ENCODE results near the gene LBHD2. TPM values are rescaled to one million over a fixed set of nuclear protein-coding genes. Genes with fewer than 3 reads are reported as not detected.
"Not testable (repeated sequence)": the region's sequence is repeated elsewhere in the genome, so short reads cannot be mapped to it uniquely, and the experiment has no call there.

The LBHD2 gene
- total RNA-seq (0.09 TPM), polyA plus RNA-seq (ENCODE audit: insufficient read depth in 1 of 8, insufficient read length in 8 of 8, low replicate concordance in 1 of 8) (not detected)
- long read RNA-seq, donor 1 = 0 reads
- long read RNA-seq, donor 2 = 0 reads
- long read RNA-seq, donor 3 = 0 reads
- long read RNA-seq, donor 4 = 0 reads
- long read RNA-seq, donor 5 = 0 reads
- long read RNA-seq, donor 6, partial matches to known transcripts = 0 of 1 reads
- long read RNA-seq, donor 6, other reads (novel, unspliced or antisense) = 0 of 1 reads
- long read RNA-seq, donor 7 = 0 reads
- long read RNA-seq, donor 8 = 0 reads
- long read RNA-seq, donor 9 = 0 reads
- long read RNA-seq, donor 10 = 0 reads
- long read RNA-seq, donor 11 = 0 reads

DNA sequence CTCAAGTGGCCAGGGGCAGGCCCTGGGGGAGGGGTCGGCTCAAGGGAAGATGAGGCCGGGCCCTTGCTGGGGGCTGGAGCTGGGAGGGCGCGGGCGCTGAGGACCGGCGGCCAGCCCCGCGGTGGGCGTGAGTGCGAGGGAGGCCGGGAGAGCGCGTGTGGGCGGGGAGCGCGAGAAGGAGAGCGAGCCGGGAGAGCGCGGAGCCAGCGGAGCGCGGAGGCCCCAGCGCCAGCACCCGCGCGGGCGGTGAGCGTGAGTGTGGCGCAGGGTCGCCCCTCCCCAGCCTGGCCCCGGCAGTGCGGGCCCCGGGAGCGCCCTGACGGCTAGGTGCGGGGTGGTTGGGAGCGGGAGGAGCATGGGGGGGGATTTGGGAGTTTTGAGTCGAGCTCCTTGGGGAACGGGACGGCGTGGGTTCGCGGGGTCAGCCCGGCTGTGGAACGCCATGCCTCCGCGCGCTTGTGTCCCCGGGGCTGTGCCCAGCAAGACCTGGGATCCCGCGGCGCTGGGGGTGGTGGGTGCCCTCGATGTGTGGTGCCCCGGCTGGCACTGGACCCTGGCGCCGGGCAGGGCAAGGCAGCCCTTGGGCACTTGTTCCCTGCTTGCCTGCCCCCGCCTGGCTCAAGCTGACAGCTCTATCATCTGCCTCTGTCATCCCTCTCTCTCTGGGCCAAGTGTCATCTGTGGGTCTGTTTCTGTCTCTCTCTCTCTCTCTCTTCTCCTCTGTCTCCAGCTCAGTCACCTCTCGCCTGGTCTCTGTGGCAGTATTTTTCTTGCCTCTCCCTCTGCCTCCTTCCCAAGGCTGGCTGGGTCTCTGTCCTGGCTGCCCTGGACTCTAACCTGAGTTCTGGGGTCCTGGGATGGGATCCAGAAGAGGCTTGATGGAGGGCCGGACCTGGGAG is at the start of gene LBHD2:
Gene LBHD2 (plus strand): TSS at position 190 of the 899 bp plus-strand sequence. CDS start 1,803 bp downstream, outside the sequence.
- H3K27ac ChIP-seq (ENCODE audit: low read length) = no peak within 1 kb of the TSS
- no peak within 1 kb of the TSS for H3K4me3 ChIP-seq (ENCODE audit: low read length)
- H3K9me3 ChIP-seq (replicated peaks; ENCODE audit: control insufficient read depth, low read depth, low read length) = no peaks in the 10 kb centered on the region
- H3K27me3 ChIP-seq (ENCODE audit: control insufficient read depth, insufficient read depth, low read length) = peaks cover 38% of the 10 kb centered on the region
- 16% methylated on average over 60 of the region's 61 CpGs for WGBS (ENCODE audit: insufficient coverage)
- no peak for DNase-seq
- peaks cover 5% of the 10 kb centered on the region for H3K4me1 ChIP-seq (ENCODE audit: control insufficient read depth, insufficient read depth, low read length)
- no peaks in the 10 kb centered on the region for H3K36me3 ChIP-seq (ENCODE audit: control insufficient read depth, insufficient read depth, low read length)

DNA sequence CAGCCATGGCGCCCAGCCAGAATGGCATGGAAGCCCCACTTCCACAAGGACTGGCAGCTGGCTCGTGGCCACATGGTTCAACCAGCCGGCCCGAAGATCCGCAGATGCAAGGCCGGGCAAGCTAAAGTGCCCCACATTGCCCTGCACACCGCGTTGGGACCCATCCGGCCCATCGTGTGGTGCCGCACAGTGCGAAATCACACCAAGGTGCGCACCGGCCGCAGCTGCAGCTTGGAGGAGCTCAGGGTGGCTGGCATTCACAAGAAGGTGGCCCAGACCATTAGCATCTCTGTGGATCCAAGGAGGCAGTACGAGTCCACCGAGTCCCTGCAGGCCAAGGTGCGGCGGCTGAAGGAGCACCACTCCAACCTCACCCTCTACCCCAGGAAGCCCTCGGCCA is 42.5 kb upstream of the LBHD2 start:
- DNase-seq = no peak
- Histone ChIP-seq H3K4me1 (ENCODE audit: control insufficient read depth, insufficient read depth, low read length) (peaks cover 2% of the 10 kb centered on the region), H3K9me3 (replicated peaks; ENCODE audit: control insufficient read depth, low read depth, low read length) (peaks cover 7% of the 10 kb centered on the region), H3K4me3 (ENCODE audit: low read length) (no peak overlapping the region), H3K27ac (ENCODE audit: low read length) (no peak overlapping the region), H3K36me3 (ENCODE audit: control insufficient read depth, insufficient read depth, low read length) (peaks cover 13% of the 10 kb centered on the region), H3K27me3 (ENCODE audit: control insufficient read depth, insufficient read depth, low read length) (no peaks in the 10 kb centered on the region)
- WGBS (ENCODE audit: insufficient coverage) = 94% methylated on average over 20 of the region's 20 CpGs

DNA sequence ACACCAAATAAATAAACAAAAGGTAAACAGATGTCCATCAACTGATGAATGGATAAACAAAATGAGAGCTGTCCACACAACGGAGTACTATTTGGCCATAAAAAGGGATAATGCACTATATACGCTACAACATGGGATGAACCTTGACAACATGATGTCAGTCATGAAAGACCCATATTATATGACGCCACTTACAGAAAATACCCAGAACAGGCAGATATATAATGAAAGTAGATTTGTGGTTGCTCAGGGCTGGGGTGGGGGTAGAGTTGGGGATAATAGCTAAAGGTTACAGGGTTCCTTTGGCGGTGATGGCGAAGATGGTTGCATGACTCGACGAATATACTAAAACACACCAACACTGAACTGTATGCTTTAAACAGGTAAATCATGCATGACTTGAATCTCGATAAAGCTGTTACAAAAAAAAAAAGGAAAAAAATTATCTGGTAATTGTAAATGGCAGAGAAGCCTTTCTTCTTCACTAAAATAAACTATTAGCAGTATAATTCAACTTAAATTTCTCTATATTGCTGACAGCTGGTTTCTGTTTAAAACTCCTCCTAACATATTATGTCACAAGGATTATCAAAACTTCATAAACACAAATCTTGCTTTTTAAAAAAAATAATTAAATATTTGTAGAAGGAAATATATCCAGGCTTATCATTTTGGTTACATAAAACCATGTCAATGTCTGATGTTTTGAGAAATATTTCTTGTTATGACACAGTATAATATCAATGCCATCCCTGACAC is 40.6 kb upstream of the LBHD2 start:
- no peak overlapping the region for H3K27ac ChIP-seq (ENCODE audit: low read length)
- H3K36me3 ChIP-seq (ENCODE audit: control insufficient read depth, insufficient read depth, low read length) = peaks cover 13% of the 10 kb centered on the region
- no peak for DNase-seq
- WGBS (ENCODE audit: insufficient coverage) = no CpG with 5 or more reads among the region's 8 CpGs
- H3K4me3 ChIP-seq (ENCODE audit: low read length) = no peak overlapping the region
- H3K27me3 ChIP-seq (ENCODE audit: control insufficient read depth, insufficient read depth, low read length) = no peaks in the 10 kb centered on the region
- H3K9me3 ChIP-seq (replicated peaks; ENCODE audit: control insufficient read depth, low read depth, low read length) = peaks cover 7% of the 10 kb centered on the region
- H3K4me1 ChIP-seq (ENCODE audit: control insufficient read depth, insufficient read depth, low read length) = peaks cover 2% of the 10 kb centered on the region

DNA sequence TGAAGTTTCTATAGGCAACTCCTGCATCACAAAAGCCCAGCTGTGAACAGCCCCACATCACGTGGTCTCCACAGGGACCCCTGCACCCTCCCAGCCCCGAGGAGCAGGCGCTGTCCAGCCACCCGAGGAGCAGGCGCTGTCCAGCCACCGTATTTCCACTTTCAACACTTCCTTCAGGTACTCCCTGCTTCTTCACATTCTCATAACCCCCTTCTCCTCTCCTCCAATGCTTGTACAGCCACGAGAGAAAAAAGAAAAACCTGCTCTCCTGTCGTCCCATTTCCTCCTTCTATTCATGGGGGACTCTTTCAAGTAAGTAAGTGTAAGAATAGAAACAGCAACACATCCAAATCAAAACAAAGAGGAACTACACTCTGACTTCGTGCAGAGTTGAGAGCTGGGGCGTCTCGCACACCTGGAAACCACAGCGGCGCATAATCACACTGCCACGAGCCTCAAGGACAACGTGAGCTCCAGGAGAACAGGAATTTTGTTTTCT is 38.6 kb upstream of the LBHD2 start:
- H3K4me3 ChIP-seq (ENCODE audit: low read length) = no peak overlapping the region
- peaks cover 2% of the 10 kb centered on the region for H3K4me1 ChIP-seq (ENCODE audit: control insufficient read depth, insufficient read depth, low read length)
- H3K9me3 ChIP-seq (replicated peaks; ENCODE audit: control insufficient read depth, low read depth, low read length) = peaks cover 7% of the 10 kb centered on the region
- no peak overlapping the region for H3K27ac ChIP-seq (ENCODE audit: low read length)
- peak; percentile 56 for DNase-seq
- H3K27me3 ChIP-seq (ENCODE audit: control insufficient read depth, insufficient read depth, low read length) = no peaks in the 10 kb centered on the region
- H3K36me3 ChIP-seq (ENCODE audit: control insufficient read depth, insufficient read depth, low read length) = peaks cover 13% of the 10 kb centered on the region
- 16% methylated on average over 13 of the region's 15 CpGs for WGBS (ENCODE audit: insufficient coverage)

DNA sequence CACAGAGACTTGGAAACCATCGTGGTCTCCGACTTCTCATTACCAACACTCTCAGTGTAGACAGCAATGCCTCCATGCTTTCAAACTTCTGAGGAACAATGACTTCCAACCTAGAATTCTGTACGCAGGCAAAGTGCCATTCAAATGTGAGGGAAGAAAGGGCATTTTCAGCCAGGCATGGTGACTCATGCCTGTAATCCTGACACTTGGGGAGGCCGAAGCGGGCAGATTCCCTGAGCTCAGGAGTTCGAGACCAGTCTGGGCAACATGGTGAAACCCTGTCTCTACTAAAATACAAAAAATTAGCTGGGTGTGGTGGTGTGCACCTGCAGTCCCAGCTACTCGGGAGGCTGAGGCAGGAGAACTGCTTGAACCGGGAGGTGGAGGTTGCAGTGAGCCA is 36.6 kb upstream of the LBHD2 start:
- not testable (repeated sequence) for H3K4me3 ChIP-seq (ENCODE audit: low read length); H3K27me3 ChIP-seq (ENCODE audit: control insufficient read depth, insufficient read depth, low read length); H3K27ac ChIP-seq (ENCODE audit: low read length); DNase-seq; H3K9me3 ChIP-seq (replicated peaks; ENCODE audit: control insufficient read depth, low read depth, low read length); H3K4me1 ChIP-seq (ENCODE audit: control insufficient read depth, insufficient read depth, low read length); H3K36me3 ChIP-seq (ENCODE audit: control insufficient read depth, insufficient read depth, low read length)
- 96% methylated on average over 3 of the region's 8 CpGs for WGBS (ENCODE audit: insufficient coverage)

DNA sequence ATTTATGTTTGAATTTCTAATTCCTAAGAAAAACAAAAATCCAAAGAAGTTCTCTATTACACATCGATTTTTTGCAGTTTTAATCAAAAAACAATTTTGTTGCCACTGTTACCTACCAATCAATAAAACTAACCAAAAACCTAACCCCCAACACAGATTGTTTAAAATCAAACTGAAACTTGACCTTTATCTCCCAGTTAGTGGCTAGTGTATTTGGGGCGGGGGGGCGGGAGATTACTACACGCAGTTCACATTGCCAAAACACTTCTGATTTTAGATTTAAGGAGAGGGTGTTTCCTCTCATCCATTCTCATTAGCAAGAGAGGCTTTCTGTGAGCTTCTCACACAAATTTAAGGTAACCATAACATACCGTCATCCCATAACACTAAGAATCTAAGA is 33.1 kb upstream of the LBHD2 start:
- H3K27ac ChIP-seq (ENCODE audit: low read length) = no peak overlapping the region
- no peak for DNase-seq
- H3K9me3 ChIP-seq (replicated peaks; ENCODE audit: control insufficient read depth, low read depth, low read length) = no peaks in the 10 kb centered on the region
- H3K36me3 ChIP-seq (ENCODE audit: control insufficient read depth, insufficient read depth, low read length) = peaks cover 4% of the 10 kb centered on the region
- no CpG with 5 or more reads among the region's 5 CpGs for WGBS (ENCODE audit: insufficient coverage)
- H3K27me3 ChIP-seq (ENCODE audit: control insufficient read depth, insufficient read depth, low read length) = no peaks in the 10 kb centered on the region
- H3K4me3 ChIP-seq (ENCODE audit: low read length) = no peak overlapping the region
- H3K4me1 ChIP-seq (ENCODE audit: control insufficient read depth, insufficient read depth, low read length) = peaks cover 11% of the 10 kb centered on the region

DNA sequence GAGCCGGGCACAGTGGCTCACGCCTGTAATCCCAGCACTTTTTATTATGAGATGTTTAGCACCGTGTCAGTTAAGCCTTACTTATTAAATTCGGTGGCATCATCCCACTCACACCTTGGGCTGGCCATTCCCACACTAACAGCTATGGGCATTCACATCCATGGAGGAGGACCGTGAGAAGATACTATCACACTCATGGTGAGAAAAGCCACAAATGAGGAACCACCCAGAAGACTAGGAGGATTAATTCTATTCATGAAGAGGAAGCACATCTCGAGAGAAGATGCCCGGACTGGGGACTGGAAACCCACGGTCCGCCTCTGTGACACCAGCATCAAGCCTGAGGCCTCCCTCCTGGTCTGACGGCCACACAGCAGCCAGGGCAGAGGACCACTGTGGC is 31.6 kb upstream of the LBHD2 start:
- no peak for DNase-seq
- Histone ChIP-seq H3K9me3 (replicated peaks; ENCODE audit: control insufficient read depth, low read depth, low read length) (no peaks in the 10 kb centered on the region), H3K4me3 (ENCODE audit: low read length) (no peak overlapping the region), H3K4me1 (ENCODE audit: control insufficient read depth, insufficient read depth, low read length) (peaks cover 11% of the 10 kb centered on the region), H3K27ac (ENCODE audit: low read length) (no peak overlapping the region), H3K36me3 (ENCODE audit: control insufficient read depth, insufficient read depth, low read length) (peaks cover 4% of the 10 kb centered on the region), H3K27me3 (ENCODE audit: control insufficient read depth, insufficient read depth, low read length) (no peaks in the 10 kb centered on the region)
- 60% methylated on average over 4 of the region's 10 CpGs for WGBS (ENCODE audit: insufficient coverage)

DNA sequence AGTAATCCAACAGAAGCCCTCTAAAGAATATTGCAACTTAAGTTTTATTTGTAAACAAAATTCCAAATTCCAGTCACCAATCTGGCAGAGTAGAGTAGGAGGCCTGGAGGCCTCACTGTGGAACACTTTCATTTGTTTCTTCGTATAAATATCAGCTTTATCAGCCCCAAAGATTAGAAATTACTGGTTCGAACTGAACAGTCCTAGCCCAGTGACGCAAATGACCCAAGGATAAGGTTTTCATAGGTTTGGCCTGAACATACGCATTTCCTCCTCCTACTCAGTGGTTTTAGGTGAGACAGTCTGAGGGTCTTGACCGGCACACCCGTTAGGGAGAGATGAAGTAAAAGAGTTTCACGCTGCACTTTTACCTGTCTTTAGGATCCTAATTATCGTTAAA is 28.3 kb upstream of the LBHD2 start:
- Histone ChIP-seq H3K9me3 (replicated peaks; ENCODE audit: control insufficient read depth, low read depth, low read length) (no peaks in the 10 kb centered on the region), H3K27ac (ENCODE audit: low read length) (no peak overlapping the region), H3K4me1 (ENCODE audit: control insufficient read depth, insufficient read depth, low read length) (peaks cover 34% of the 10 kb centered on the region), H3K4me3 (ENCODE audit: low read length) (peak overlapping the region; percentile 76), H3K36me3 (ENCODE audit: control insufficient read depth, insufficient read depth, low read length) (peaks cover 7% of the 10 kb centered on the region), H3K27me3 (ENCODE audit: control insufficient read depth, insufficient read depth, low read length) (peaks cover 2% of the 10 kb centered on the region)
- no peak for DNase-seq
- WGBS (ENCODE audit: insufficient coverage) = no CpG with 5 or more reads among the region's 8 CpGs

DNA sequence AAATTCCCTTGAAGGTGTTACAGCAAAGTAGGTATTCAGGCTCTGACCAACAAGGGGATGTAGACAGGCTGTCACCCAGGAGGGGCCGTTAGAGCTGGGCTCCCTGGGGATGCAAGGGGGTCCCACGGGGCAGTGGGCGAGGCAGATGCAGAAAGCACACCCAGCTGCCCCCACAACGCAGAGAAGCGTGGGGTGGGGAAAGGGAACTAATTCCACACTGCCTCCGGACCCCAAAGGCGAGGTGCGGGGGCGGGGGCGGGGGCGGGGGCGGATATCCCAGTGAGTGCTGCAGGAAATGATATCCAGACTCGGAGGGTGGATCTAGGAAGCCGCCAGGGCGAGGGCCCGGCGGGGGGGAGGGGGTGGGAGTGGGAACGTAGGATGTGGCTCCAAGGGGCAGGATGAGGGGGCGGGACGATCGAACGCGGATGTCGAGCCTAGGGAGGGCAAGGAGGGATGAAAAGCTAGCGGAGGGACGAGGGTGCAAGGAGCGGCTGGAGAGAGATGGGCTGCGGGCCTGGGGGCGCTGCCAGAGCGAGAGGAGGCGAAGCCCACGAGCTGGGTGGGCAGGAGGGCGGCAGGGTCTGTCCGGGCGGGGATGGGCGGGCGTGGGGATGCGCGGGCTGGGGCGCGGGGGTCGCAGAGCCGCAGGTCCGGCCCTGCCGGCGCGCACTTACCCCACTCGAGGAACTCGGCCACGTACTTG is 27.5 kb upstream of the LBHD2 start:
- under 1% methylated on average over 39 of the region's 50 CpGs for WGBS (ENCODE audit: insufficient coverage)
- H3K4me3 ChIP-seq (ENCODE audit: low read length) = peak overlapping the region; percentile 76
- peak overlapping the region; percentile 74 for H3K27ac ChIP-seq (ENCODE audit: low read length)
- peaks cover 34% of the 10 kb centered on the region for H3K4me1 ChIP-seq (ENCODE audit: control insufficient read depth, insufficient read depth, low read length)
- DNase-seq = peak; percentile 82
- no peaks in the 10 kb centered on the region for H3K9me3 ChIP-seq (replicated peaks; ENCODE audit: control insufficient read depth, low read depth, low read length)
- peaks cover 7% of the 10 kb centered on the region for H3K36me3 ChIP-seq (ENCODE audit: control insufficient read depth, insufficient read depth, low read length)
- H3K27me3 ChIP-seq (ENCODE audit: control insufficient read depth, insufficient read depth, low read length) = peaks cover 2% of the 10 kb centered on the region
